Mucosa of rectum (tissue), 2 donors: ENCODE measurements around the gene BNIP2.
A peak's percentile ranks its signal among the peaks of the same experiment; 100 is the strongest.
"Not testable (repeated sequence)": the region's sequence is repeated elsewhere in the genome, so short reads cannot be mapped to it uniquely, and the experiment has no call there.

Source experiments
- H3K27ac ChIP-seq, 2 donors: one replicate each; pipeline ENCODE4 v1.7.0; 2013; ENCODE audit warnings: inconsistent platforms in 2 of 2, low read depth in 2 of 2, low read length in 2 of 2
- H3K27me3 ChIP-seq, 2 donors: one replicate each; pipeline ENCODE4 v1.7.0; 2013; ENCODE audit warnings: low read length in 2 of 2; ENCODE audit not compliant: control insufficient read depth in 2 of 2, insufficient read depth in 2 of 2
- H3K36me3 ChIP-seq, 2 donors: one replicate each; pipeline ENCODE4 v1.7.0; 2013; ENCODE audit warnings: low read length in 2 of 2; ENCODE audit not compliant: control insufficient read depth in 2 of 2, insufficient read depth in 2 of 2
- H3K4me1 ChIP-seq, 2 donors: one replicate each; pipeline ENCODE4 v1.7.0; 2013; ENCODE audit warnings: low read length in 2 of 2, mild to moderate bottlenecking in 1 of 2; ENCODE audit not compliant: control insufficient read depth in 2 of 2, insufficient read depth in 2 of 2
- H3K4me3 ChIP-seq, 2 donors: one replicate each; pipeline ENCODE4 v1.7.0; 2013; ENCODE audit warnings: low read length in 2 of 2
- H3K9ac ChIP-seq, 2 donors: one replicate each; pipeline ENCODE4 v1.7.0; 2013; ENCODE audit warnings: low read length in 2 of 2, low read depth in 1 of 2, mild to moderate bottlenecking in 1 of 2
- H3K9me3 ChIP-seq, 2 donors: one replicate each; pipeline ENCODE4 v1.7.0; 2013; ENCODE audit warnings: low read length in 2 of 2; ENCODE audit not compliant: control insufficient read depth in 2 of 2
- donor health status: healthy.
- donor health status: Normal muscosa, but diverticular disease.

BNIP2 gene

DNA sequence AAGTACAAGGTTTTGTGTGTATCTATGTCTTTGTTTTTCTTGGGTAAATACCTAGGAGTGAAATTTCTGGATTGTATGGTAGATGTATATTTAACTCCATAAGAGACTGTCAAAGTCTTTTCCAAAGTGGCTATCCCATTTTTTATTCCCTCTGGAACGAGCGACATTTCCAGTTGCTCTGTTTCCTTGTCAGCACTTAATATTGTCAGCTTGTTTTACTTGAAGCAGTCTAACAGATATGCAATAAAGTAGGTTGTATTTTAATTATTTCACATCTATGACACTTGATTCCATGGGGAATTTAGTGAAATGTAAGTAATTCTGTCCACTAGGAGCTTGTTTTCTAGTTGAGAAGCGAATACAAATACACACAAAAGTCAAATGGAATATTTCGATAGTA, 18.5 kb upstream of the BNIP2 start:
- Histone ChIP-seq H3K4me3 (no peak overlapping the region), H3K9ac (no peak overlapping the region), H3K27me3 (peaks cover 3 to 4% of the 10 kb centered on the region in 2 donors), H3K27ac (no peak overlapping the region), H3K36me3 (no peaks in the 10 kb centered on the region), H3K9me3 (no peaks in the 10 kb centered on the region), H3K4me1 (no peaks in the 10 kb centered on the region)

DNA sequence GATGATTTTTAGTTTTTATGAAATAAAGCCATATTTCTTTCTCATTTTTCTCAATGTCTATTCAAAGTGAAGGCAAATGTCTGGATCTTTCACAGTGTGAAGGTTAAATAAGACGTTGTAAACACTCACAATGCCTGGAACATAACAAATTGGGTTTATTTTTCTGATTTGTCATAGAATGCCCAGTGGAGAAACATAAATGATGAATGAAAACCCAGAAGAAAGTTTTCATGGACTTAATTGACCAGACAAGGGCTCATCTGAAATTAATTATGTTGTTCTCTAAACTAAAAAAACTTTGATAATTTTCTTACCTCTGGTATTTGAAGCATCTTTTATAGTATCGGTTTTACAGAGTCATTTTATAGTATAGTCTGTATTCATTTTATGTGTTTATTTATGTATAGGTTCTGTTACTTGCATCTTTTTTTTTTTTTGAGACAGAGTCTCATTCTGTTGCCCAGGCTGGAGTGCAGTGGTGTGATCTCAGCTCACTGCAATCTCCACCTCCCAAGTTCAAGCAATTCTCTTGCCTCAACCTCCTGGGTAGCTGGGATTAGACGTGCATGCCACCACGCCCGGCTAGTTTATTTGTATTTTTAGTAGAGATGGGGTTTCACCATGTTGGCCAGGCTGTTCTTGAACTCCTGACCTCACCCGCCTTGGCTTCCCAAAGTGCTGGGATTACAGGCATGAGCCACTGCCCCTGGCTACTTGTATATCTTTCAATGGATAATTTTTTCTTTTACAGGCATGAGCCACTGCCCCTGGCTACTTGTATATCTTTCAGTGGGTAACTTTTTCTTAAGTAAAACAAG, 15.1 kb upstream of the BNIP2 start:
- Histone ChIP-seq H3K4me1 (no peaks in the 10 kb centered on the region), H3K36me3 (no peaks in the 10 kb centered on the region), H3K4me3 (no peak overlapping the region), H3K9ac (no peak overlapping the region), H3K27ac (no peak overlapping the region), H3K27me3 (peaks cover 3 to 4% of the 10 kb centered on the region in 2 donors), H3K9me3 (no peaks in the 10 kb centered on the region)

DNA sequence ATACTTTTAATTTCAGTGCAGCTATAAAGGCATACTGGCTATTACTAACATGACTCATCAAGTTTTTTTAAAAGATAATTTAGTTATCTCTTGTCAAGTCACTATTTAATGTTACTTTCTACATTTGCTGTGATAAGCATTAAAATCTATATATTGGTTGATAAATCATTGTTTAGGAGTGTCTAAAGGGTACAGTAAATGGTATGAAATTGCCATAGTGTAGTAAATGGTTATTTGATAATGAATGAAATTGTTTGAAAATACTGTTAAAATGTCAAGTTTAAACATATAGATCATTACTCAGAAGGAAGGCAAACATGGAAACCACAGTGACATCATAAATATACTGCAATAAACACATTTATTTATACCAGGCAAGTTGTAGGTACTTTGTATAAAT, 13.2 kb upstream of the BNIP2 start:
- no peak overlapping the region for H3K27ac ChIP-seq
- no peaks in the 10 kb centered on the region for H3K36me3 ChIP-seq
- no peak overlapping the region for H3K4me3 ChIP-seq
- no peaks in the 10 kb centered on the region for H3K9me3 ChIP-seq
- peaks cover 3 to 4% of the 10 kb centered on the region in 2 donors for H3K27me3 ChIP-seq
- H3K4me1 ChIP-seq, result no peaks in the 10 kb centered on the region
- no peak overlapping the region for H3K9ac ChIP-seq

DNA sequence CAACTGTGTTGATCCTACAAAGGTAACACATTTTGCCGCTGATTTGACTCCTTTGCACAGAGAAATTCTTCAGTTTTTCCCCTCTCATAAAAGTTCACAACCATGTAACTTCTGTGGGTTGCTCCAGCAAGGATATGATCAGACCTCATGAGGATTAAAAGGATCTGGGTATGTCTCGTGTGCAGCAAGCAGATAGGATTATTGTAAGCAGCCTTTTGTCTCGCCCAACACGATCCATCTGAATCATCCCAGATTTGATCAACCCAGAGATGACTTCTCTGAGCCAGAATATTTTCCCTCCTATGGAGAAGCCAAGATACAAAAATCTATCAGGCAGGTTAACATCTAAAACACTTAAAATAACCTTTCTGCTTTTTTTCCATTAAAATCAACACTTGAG, 12.8 kb upstream of the BNIP2 start:
- no peaks in the 10 kb centered on the region for H3K36me3 ChIP-seq
- peaks cover 3 to 4% of the 10 kb centered on the region in 2 donors for H3K27me3 ChIP-seq
- H3K4me1 ChIP-seq, result no peaks in the 10 kb centered on the region
- no peaks in the 10 kb centered on the region for H3K9me3 ChIP-seq
- H3K9ac ChIP-seq, result no peak overlapping the region
- no peak overlapping the region for H3K4me3 ChIP-seq
- no peak overlapping the region for H3K27ac ChIP-seq

DNA sequence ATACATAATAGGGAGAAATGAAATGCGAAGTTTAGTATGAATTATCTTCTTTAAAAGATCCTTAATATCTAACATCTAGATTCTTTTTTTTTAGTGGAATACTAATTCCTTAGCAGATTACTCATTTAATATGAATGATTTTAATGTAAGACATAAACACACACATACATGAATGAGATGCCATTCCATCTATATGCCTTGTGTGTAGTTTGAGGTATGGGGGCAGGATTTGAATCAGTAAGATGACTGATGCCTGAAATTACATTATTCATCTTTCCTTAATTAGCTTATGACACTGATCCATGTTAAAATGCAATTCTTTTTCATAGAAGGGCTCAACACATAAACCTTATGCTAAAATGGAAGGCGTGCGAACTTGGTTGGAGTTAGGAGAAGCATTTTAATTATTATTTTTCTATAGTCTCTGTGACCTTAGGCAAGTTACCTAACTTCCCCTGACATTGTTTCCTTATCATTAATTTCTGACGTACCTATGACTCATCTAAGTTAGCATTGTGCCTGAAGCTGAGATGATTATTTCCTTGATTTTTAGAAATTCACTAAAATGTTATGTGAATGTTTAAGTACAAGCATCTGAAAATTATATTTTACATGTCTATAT, 10.8 kb upstream of the BNIP2 start:
- H3K9ac ChIP-seq, result no peak overlapping the region
- no peak overlapping the region for H3K4me3 ChIP-seq
- no peaks in the 10 kb centered on the region for H3K36me3 ChIP-seq
- no peaks in the 10 kb centered on the region for H3K27me3 ChIP-seq
- H3K4me1 ChIP-seq, result no peaks in the 10 kb centered on the region
- no peaks in the 10 kb centered on the region for H3K9me3 ChIP-seq
- H3K27ac ChIP-seq, result no peak overlapping the region

DNA sequence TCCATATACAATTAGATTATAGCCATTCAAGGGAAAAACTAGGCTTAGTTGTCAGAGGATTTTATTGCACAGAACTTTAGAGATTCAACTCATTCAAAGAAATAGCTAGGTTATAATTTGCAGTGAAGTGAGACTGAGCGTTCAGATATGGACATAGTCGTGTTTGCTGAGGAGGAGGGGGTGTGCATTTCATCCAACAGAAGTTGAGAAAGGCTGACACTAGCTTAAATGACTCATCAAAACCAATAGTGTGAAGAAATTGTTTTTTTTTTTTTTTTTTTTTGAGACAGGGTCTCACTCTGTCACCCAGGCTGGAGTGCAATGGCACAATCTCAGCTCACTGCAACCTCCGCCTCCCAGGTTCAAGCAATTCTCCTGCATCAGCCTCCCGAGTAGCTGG, 8.9 kb upstream of the BNIP2 start:
- not testable (repeated sequence) for H3K36me3 ChIP-seq, H3K9me3 ChIP-seq, H3K27ac ChIP-seq, H3K9ac ChIP-seq, H3K27me3 ChIP-seq, H3K4me3 ChIP-seq, H3K4me1 ChIP-seq

DNA sequence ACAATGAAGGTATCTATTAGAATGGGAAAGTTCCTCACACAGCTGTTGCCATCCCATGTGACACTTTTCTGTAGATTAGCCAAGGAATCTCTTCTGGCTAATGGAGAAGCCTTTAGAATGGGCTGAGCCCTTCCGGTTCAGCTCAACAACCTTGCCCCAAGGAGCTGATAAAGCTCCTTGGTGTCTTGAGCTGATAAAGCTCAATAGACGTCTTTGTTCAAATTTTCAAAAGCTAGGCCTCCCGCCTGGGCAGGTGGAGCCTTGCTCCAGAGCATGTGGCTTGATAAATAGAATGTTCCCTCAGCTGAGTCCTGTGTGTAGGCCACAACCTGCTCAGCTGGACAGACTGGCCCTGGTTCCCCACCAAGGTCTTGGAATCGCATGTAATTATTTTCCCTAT, 7.2 kb upstream of the BNIP2 start:
- Histone ChIP-seq H3K27me3 (no peaks in the 10 kb centered on the region), H3K36me3 (no peaks in the 10 kb centered on the region), H3K4me3 (no peak overlapping the region), H3K9me3 (no peaks in the 10 kb centered on the region), H3K4me1 (peaks cover 0 to 2% of the 10 kb centered on the region in 2 donors), H3K27ac (no peak overlapping the region), H3K9ac (no peak overlapping the region)

DNA sequence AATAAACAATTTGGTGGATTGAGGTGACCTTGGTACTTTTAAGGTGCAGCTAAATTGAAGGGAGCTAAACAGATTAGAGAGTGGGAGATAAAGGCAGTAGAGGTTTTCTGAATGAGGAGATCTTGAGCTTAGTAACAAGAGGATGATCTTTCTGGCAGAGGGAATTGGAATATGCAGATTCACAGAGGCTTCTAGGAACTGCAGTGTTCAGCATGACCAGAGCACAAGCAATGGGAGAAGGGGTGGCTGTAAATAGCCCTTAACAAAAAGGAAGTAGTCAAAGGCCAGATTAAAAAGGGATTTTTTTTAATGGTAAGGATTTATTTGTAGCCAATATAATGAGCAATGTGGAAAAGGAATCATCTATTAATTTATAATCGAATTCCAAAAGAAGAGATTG, 5.7 kb upstream of the BNIP2 start:
- Histone ChIP-seq H3K4me3 (no peak overlapping the region), H3K4me1 (peaks cover 0 to 2% of the 10 kb centered on the region in 2 donors), H3K36me3 (no peaks in the 10 kb centered on the region), H3K9ac (no peak overlapping the region), H3K27me3 (no peaks in the 10 kb centered on the region), H3K27ac (no peak overlapping the region), H3K9me3 (no peaks in the 10 kb centered on the region)

DNA sequence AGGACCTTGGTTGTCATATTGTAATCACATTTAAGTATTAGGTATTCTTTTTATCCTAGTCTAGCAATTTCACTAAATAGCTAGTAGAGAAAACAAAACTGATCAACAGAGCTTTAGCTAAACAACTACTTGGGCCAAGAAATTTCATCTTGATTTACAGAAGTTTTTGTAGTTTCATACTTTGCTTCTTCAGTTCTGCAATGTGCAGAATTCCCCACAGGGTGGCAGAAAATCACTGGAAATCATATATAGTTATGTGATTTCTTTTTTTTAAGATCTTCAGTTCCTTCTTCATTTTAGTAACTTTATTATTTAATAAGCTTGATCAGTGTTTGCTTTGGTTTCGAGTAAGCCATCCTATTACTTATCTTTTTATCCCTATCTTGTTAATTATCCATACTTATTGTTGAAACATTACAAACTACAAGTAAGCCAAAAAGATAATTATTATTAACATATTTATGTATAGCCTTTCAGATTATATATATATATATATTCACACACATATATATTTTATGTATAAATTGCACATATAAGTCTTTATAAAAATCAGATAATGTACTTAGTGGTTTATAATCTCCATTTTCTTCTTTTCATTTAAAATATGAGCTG, 2.2 kb upstream of the BNIP2 start:
- H3K9me3 ChIP-seq, result no peaks in the 10 kb centered on the region
- no peak overlapping the region for H3K9ac ChIP-seq
- H3K27ac ChIP-seq, result no peak overlapping the region
- H3K27me3 ChIP-seq, result no peaks in the 10 kb centered on the region
- peaks cover 0 to 2% of the 10 kb centered on the region in 2 donors for H3K36me3 ChIP-seq
- H3K4me1 ChIP-seq, result peaks cover 11 to 13% of the 10 kb centered on the region in 2 donors
- H3K4me3 ChIP-seq, result no peak overlapping the region

DNA sequence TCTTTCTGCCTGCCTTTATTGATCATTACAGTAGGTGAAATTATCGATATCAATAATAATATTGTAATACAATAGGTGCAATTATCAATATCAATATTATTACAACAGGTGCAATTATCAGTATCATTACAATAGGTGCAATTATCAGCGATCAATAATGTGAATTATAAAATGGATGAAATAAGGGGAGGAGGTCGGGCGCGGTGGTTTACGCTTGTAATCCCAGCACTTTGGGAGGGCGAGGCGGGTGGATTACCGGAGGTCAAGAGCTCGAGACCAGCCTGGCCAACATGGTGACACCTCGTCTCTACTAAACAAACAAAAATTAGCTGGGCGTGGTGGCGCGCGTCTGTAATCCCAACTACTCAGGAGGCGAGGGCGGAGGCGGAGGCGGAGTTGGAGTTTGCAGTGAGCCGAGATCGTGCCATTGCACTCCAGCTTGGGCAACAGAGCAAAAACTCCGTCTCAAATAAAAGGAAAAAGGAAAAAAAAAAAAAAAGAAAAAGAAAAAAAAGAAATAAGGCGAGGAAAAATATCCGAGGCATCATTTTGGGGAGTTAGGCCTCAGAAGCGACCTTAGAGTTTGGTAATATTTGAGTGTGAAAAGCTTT, 611 bp upstream of the BNIP2 start:
- H3K4me3 ChIP-seq, result peak overlapping the region; percentile 91 to 97
- no peaks in the 10 kb centered on the region for H3K27me3 ChIP-seq
- peaks cover 0 to 5% of the 10 kb centered on the region in 2 donors for H3K36me3 ChIP-seq
- H3K27ac ChIP-seq, result peak overlapping the region; percentile 100
- peak overlapping the region; percentile 87 to 100 for H3K9ac ChIP-seq
- peaks cover 11 to 23% of the 10 kb centered on the region in 2 donors for H3K4me1 ChIP-seq
- no peaks in the 10 kb centered on the region for H3K9me3 ChIP-seq
